Ishikawa (cell line): Measurements from ENCODE around the gene VAV3.

Source experiments
- CEBPB ChIP-seq: IDR thresholded peaks from 2 replicates; pipeline ENCODE4 v1.6.1; 2012
- EP300 ChIP-seq: IDR thresholded peaks from 2 replicates; pipeline ENCODE4 v1.6.1; 2012; ENCODE audit warnings: borderline replicate concordance
- FOXM1 ChIP-seq: IDR thresholded peaks from 2 replicates; pipeline ENCODE4 v1.6.1; 2012; ENCODE audit warnings: low read depth, borderline replicate concordance
- MAX ChIP-seq: IDR thresholded peaks from 2 replicates; pipeline ENCODE4 v1.6.1; 2012
- RAD21 ChIP-seq: IDR thresholded peaks from 2 replicates; pipeline ENCODE4 v1.6.1; 2012; ENCODE audit warnings: low read depth
- REST ChIP-seq: IDR thresholded peaks from 2 replicates; pipeline ENCODE4 v1.6.1; 2012; ENCODE audit warnings: low read depth, mild to moderate bottlenecking
- TAF1 ChIP-seq: IDR thresholded peaks from 2 replicates; pipeline ENCODE4 v1.6.1; 2012; ENCODE audit warnings: low read depth, mild to moderate bottlenecking
- TCF12 ChIP-seq: IDR thresholded peaks from 2 replicates; pipeline ENCODE4 v1.6.1; 2012; ENCODE audit warnings: low read depth
- YY1 ChIP-seq: IDR thresholded peaks from 2 replicates; pipeline ENCODE4 v1.6.1; 2012; ENCODE audit warnings: low read depth

- TF ChIP-seq MAX: no peak
- TF ChIP-seq TAF1: no peak
- TF ChIP-seq TCF12: no peak
- TF ChIP-seq EP300: no peak
- TF ChIP-seq RAD21: no peak
- no peak for TF ChIP-seq REST
- no peak for TF ChIP-seq FOXM1
- no peak for TF ChIP-seq CEBPB
- no peak for TF ChIP-seq YY1
These were observed 64.7 kb downstream of the VAV3 start for GRCh38 chr1:107900090-107900945.
